Neural cell (in vitro differentiated cells): ENCODE data around the gene SLC4A9. TPM values are rescaled to one million over a fixed set of nuclear protein-coding genes. Genes with fewer than 3 reads are reported as not detected.

Experiments
- H2AFZ ChIP-seq: fragments of 200-600, 300-800 bp; sonication (generic), shearing (Covaris generic); 2 replicates; pipeline ENCODE4 v1.6.0; 2014; ENCODE audit warnings: low read depth, mild to moderate bottlenecking, antibody characterized with exemption, low read length, moderate library complexity
- H3F3A ChIP-seq: fragments of 200-600 bp; shearing (Covaris generic); 2 replicates; pipeline ENCODE4 v1.6.1; 2016; ENCODE audit warnings: mild to moderate bottlenecking, moderate library complexity, mixed read lengths, antibody characterized with exemption, low read length; ENCODE audit not compliant: insufficient read depth, poor library complexity, severe bottlenecking
- H3K27ac ChIP-seq: fragments of 200-600, 300-800 bp; sonication (generic), shearing (Covaris generic); 2 replicates; pipeline ENCODE4 v1.5.1; 2014; ENCODE audit warnings: mild to moderate bottlenecking, low read length, moderate library complexity
- H3K27me3 ChIP-seq: fragments of 300-800, 200-600 bp; sonication (generic), shearing (Covaris generic); 2 replicates; pipeline ENCODE4 v1.6.0; 2014; ENCODE audit warnings: mild to moderate bottlenecking, low read depth, low read length, moderate library complexity; ENCODE audit not compliant: insufficient read depth
- H3K36me3 ChIP-seq: fragments of 300-800, 200-600 bp; sonication (generic), shearing (Covaris generic); 2 replicates; pipeline ENCODE4 v1.5.1; 2014; ENCODE audit warnings: mild to moderate bottlenecking, antibody characterized with exemption, low read length, moderate library complexity; ENCODE audit not compliant: insufficient read depth
- H3K4me2 ChIP-seq: fragments of 300-800, 200-600 bp; sonication (generic), shearing (Covaris generic); 2 replicates; pipeline ENCODE4 v1.6.0; 2014; ENCODE audit warnings: mild to moderate bottlenecking, low read length
- H3K4me3 ChIP-seq: fragments of 300-800, 200-600 bp; sonication (generic), shearing (Covaris generic); 2 replicates; pipeline ENCODE4 v1.5.1; 2014; ENCODE audit warnings: mild to moderate bottlenecking, low read length, moderate library complexity
- H3K79me2 ChIP-seq: fragments of 200-600 bp; shearing (Covaris generic); replicated peaks from 2 replicates; pipeline ENCODE4 v1.6.0; 2014; ENCODE audit warnings: mild to moderate bottlenecking, low read length, moderate library complexity; ENCODE audit not compliant: insufficient read depth
- H3K9ac ChIP-seq: fragments of 300-800, 200-600 bp; sonication (generic), shearing (Covaris generic); 2 replicates; pipeline ENCODE4 v1.6.1; 2016; ENCODE audit warnings: mild to moderate bottlenecking, low read length, mixed read lengths
- H3K9me2 ChIP-seq: fragments of 200-600 bp; shearing (Covaris generic); 2 replicates; pipeline ENCODE4 v1.6.1; 2016; ENCODE audit warnings: mild to moderate bottlenecking, low read length, mixed read lengths; ENCODE audit not compliant: insufficient read depth
- H3K9me3 ChIP-seq: fragments of 200-600, 300-800 bp; sonication (generic), shearing (Covaris generic); 2 replicates; pipeline ENCODE4 v1.6.1; 2016; ENCODE audit warnings: mild to moderate bottlenecking, mixed run types, low read length, moderate library complexity, mixed read lengths
- H4K20me1 ChIP-seq: fragments of 200-600 bp; shearing (Covaris generic); 2 replicates; pipeline ENCODE4 v1.6.1; 2016; ENCODE audit warnings: mild to moderate bottlenecking, mixed run types; ENCODE audit not compliant: insufficient read depth
- EZH2 ChIP-seq: fragments of 200-600, 300-800 bp; shearing (Covaris generic), sonication (generic); IDR thresholded peaks from 2 replicates; pipeline ENCODE4 v1.6.1; 2014; ENCODE audit warnings: antibody characterized with exemption, low read length, borderline replicate concordance, mild to moderate bottlenecking; ENCODE audit not compliant: insufficient read depth, poor library complexity, severe bottlenecking
- MXI1 ChIP-seq: fragments of 450-650 bp; conservative IDR thresholded peaks from 2 replicates; pipeline ENCODE4 v1.6.1; 2014; ENCODE audit warnings: antibody characterized with exemption, mild to moderate bottlenecking; ENCODE audit not compliant: poor library complexity, severe bottlenecking
- SMC3 ChIP-seq: fragments of 450-650 bp; conservative IDR thresholded peaks from 2 replicates; pipeline ENCODE4 v1.6.1; 2014; ENCODE audit warnings: antibody characterized with exemption, mild to moderate bottlenecking, moderate library complexity; ENCODE audit not compliant: poor library complexity
- TAF1 ChIP-seq: IDR thresholded peaks from 2 replicates; pipeline ENCODE4 v1.6.1; 2012; ENCODE audit warnings: low read depth
- polyA plus RNA-seq: library from polyadenylated mRNA; depleted of rRNA; stranded (reverse); fragments of >200 nt; gene quantifications from 2 replicates; pipeline ENCODE4 v1.2.3, GENCODE V29; 2014
- TF ChIP-seq, protein P1 (sequence below): fragments of 450-650 bp; IDR thresholded peaks from 2 replicates; pipeline ENCODE4 v1.5.1; 2014; ENCODE audit warnings: antibody characterized with exemption, mild to moderate bottlenecking, moderate library complexity; ENCODE audit not compliant: poor library complexity, severe bottlenecking
- TF ChIP-seq, protein P2 (sequence below): IDR thresholded peaks from 2 replicates; pipeline ENCODE4 v1.6.1; 2012; ENCODE audit warnings: borderline replicate concordance

SLC4A9 gene
- polyA plus RNA-seq, 1 donor from 2014 or later = not detected

- H3K36me3 ChIP-seq = no peaks in the 10 kb centered on the region
- H3F3A ChIP-seq = no peaks in the 10 kb centered on the region
- TF ChIP-seq, protein P1, sequence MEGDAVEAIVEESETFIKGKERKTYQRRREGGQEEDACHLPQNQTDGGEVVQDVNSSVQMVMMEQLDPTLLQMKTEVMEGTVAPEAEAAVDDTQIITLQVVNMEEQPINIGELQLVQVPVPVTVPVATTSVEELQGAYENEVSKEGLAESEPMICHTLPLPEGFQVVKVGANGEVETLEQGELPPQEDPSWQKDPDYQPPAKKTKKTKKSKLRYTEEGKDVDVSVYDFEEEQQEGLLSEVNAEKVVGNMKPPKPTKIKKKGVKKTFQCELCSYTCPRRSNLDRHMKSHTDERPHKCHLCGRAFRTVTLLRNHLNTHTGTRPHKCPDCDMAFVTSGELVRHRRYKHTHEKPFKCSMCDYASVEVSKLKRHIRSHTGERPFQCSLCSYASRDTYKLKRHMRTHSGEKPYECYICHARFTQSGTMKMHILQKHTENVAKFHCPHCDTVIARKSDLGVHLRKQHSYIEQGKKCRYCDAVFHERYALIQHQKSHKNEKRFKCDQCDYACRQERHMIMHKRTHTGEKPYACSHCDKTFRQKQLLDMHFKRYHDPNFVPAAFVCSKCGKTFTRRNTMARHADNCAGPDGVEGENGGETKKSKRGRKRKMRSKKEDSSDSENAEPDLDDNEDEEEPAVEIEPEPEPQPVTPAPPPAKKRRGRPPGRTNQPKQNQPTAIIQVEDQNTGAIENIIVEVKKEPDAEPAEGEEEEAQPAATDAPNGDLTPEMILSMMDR = no peak
- TF ChIP-seq SMC3 = no peak
These were observed 38.4 kb downstream of the SLC4A9 start for GRCh38 chr5:140398379-140398811.

GRCh38 chr5:140399979-140400729 is 40.2 kb downstream of the SLC4A9 start:
- Histone ChIP-seq H3K9me3 (no peaks in the 10 kb centered on the region), H3K36me3 (no peaks in the 10 kb centered on the region), H4K20me1 (peaks cover 5% of the 10 kb centered on the region), H3K27me3 (no peaks in the 10 kb centered on the region), H3F3A (no peaks in the 10 kb centered on the region), H2AFZ (peak overlapping the region; percentile 77), H3K9ac (peak overlapping the region; percentile 80), H3K9me2 (no peaks in the 10 kb centered on the region), H3K4me2 (peak overlapping the region; percentile 63), H3K27ac (peak overlapping the region; percentile 92), H3K79me2 (peaks cover 31% of the 10 kb centered on the region), H3K4me3 (peak overlapping the region; percentile 90)
- TF ChIP-seq, protein P2, sequence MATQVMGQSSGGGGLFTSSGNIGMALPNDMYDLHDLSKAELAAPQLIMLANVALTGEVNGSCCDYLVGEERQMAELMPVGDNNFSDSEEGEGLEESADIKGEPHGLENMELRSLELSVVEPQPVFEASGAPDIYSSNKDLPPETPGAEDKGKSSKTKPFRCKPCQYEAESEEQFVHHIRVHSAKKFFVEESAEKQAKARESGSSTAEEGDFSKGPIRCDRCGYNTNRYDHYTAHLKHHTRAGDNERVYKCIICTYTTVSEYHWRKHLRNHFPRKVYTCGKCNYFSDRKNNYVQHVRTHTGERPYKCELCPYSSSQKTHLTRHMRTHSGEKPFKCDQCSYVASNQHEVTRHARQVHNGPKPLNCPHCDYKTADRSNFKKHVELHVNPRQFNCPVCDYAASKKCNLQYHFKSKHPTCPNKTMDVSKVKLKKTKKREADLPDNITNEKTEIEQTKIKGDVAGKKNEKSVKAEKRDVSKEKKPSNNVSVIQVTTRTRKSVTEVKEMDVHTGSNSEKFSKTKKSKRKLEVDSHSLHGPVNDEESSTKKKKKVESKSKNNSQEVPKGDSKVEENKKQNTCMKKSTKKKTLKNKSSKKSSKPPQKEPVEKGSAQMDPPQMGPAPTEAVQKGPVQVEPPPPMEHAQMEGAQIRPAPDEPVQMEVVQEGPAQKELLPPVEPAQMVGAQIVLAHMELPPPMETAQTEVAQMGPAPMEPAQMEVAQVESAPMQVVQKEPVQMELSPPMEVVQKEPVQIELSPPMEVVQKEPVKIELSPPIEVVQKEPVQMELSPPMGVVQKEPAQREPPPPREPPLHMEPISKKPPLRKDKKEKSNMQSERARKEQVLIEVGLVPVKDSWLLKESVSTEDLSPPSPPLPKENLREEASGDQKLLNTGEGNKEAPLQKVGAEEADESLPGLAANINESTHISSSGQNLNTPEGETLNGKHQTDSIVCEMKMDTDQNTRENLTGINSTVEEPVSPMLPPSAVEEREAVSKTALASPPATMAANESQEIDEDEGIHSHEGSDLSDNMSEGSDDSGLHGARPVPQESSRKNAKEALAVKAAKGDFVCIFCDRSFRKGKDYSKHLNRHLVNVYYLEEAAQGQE = no peak
- TF ChIP-seq TAF1 = no peak
- TF ChIP-seq, protein P1 = no peak
- TF ChIP-seq EZH2 = no peak
- TF ChIP-seq MXI1 = no peak

More at GRCh38 chr5:140398379-140398811, 38.4 kb downstream of the SLC4A9 start:
- Histone ChIP-seq H3K9ac (no peak overlapping the region), H3K9me2 (no peaks in the 10 kb centered on the region), H3K4me2 (no peak overlapping the region), H3K27ac (no peak overlapping the region), H3K4me3 (no peak overlapping the region), H2AFZ (no peak overlapping the region), H4K20me1 (no peaks in the 10 kb centered on the region), H3K79me2 (peaks cover 13% of the 10 kb centered on the region), H3K27me3 (no peaks in the 10 kb centered on the region), H3K9me3 (no peaks in the 10 kb centered on the region)
